Osteocyte (in vitro differentiated cells): ENCODE measurements around the gene PRKCZ. TPM values are rescaled to one million over a fixed set of nuclear protein-coding genes. Genes with fewer than 3 reads are reported as not detected.

ENCODE experiments used
- DNase-seq: peaks from one replicate; pipeline ENCODE4 v3.0.0; 2021; ENCODE audit warnings: mixed read lengths; ENCODE audit not compliant: unreplicated experiment; ENCODE audit errors: extremely low spot score
- H3K27ac Mint-ChIP-seq: one replicate; pipeline ENCODE4 v1.8.0; 2021; ENCODE audit warnings: mild to moderate bottlenecking, mixed read lengths; ENCODE audit not compliant: unreplicated experiment
- H3K27me3 Mint-ChIP-seq: one replicate; pipeline ENCODE4 v1.8.0; 2021; ENCODE audit warnings: mixed read lengths; ENCODE audit not compliant: unreplicated experiment
- H3K36me3 Mint-ChIP-seq: one replicate; pipeline ENCODE4 v1.8.0; 2021; ENCODE audit warnings: mixed read lengths; ENCODE audit not compliant: unreplicated experiment
- H3K4me1 Mint-ChIP-seq: one replicate; pipeline ENCODE4 v1.8.0; 2021; ENCODE audit warnings: mixed read lengths; ENCODE audit not compliant: unreplicated experiment
- H3K4me3 Mint-ChIP-seq: one replicate; pipeline ENCODE4 v1.8.0; 2021; ENCODE audit warnings: mild to moderate bottlenecking, moderate library complexity, mixed read lengths; ENCODE audit not compliant: unreplicated experiment
- H3K9me3 Mint-ChIP-seq: one replicate; pipeline ENCODE4 v1.8.0; 2021; ENCODE audit warnings: mixed read lengths; ENCODE audit not compliant: unreplicated experiment
- CTCF ChIP-seq: fragments of 200-600 bp; sonication (generic); IDR thresholded peaks from 2 replicates; pipeline ENCODE4 v1.5.0; 2021; ENCODE audit warnings: antibody characterized with exemption, mild to moderate bottlenecking, moderate library complexity
- total RNA-seq: library from RNA; stranded (reverse); gene quantifications from 2 replicates; pipeline ENCODE4 v1.2.1, GENCODE V29; 2021

Gene PRKCZ
- total RNA-seq, 1 donor from 2014 or later, result 3.1 TPM

- DNase-seq, result no peak
- H3K27ac Mint-ChIP-seq, result no peak overlapping the region
- peaks cover 6% of the 10 kb centered on the region for H3K4me1 Mint-ChIP-seq
- no peaks in the 10 kb centered on the region for H3K27me3 Mint-ChIP-seq
- H3K9me3 Mint-ChIP-seq, result peaks cover 6% of the 10 kb centered on the region
- no peaks in the 10 kb centered on the region for H3K36me3 Mint-ChIP-seq
- H3K4me3 Mint-ChIP-seq, result no peak overlapping the region
- TF ChIP-seq CTCF, result no peak
These were observed 33.5 kb downstream of the PRKCZ start for GRCh38 chr1:2083666-2084065.

DNA sequence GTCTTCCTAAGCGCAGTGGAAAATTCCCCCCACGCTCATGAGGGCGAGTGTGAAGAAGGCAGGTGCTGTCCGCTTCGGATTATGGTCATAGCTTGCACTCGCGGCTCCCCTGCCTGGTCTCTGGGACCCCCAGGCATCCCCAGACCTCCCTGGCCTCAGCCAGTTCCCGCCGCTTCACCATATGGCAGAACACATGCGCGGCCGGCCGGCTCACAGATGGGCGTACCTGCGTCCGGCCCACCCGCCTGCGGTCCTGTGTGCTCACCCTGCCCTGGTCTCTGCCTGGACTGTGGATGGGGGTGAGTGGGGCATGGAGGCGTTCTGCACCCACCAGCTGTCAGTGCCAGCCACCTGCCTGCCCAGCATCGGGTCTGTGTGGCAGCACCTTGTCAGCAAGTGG lies 34.1 kb downstream of the PRKCZ start:
- Mint-ChIP-seq H3K27ac (no peak overlapping the region), H3K4me1 (peaks cover 10% of the 10 kb centered on the region), H3K36me3 (no peaks in the 10 kb centered on the region), H3K4me3 (no peak overlapping the region), H3K9me3 (peaks cover 5% of the 10 kb centered on the region), H3K27me3 (no peaks in the 10 kb centered on the region)
- DNase-seq, result no peak
- TF ChIP-seq CTCF, result no peak

- TF ChIP-seq CTCF, result no peak
- Mint-ChIP-seq H3K36me3 (no peaks in the 10 kb centered on the region), H3K9me3 (peaks cover 5% of the 10 kb centered on the region), H3K4me3 (no peak overlapping the region), H3K27ac (no peak overlapping the region), H3K4me1 (peaks cover 10% of the 10 kb centered on the region), H3K27me3 (no peaks in the 10 kb centered on the region)
- DNase-seq, result no peak
These were observed 34.9 kb downstream of the PRKCZ start for GRCh38 chr1:2085080-2085479.

GRCh38 chr1:2086446-2087078 lies 36.4 kb downstream of the PRKCZ start:
- Mint-ChIP-seq H3K9me3 (peaks cover 5% of the 10 kb centered on the region), H3K27ac (no peak overlapping the region), H3K4me1 (peaks cover 10% of the 10 kb centered on the region), H3K4me3 (no peak overlapping the region), H3K27me3 (no peaks in the 10 kb centered on the region), H3K36me3 (no peaks in the 10 kb centered on the region)
- TF ChIP-seq CTCF, result no peak
- no peak for DNase-seq

DNA sequence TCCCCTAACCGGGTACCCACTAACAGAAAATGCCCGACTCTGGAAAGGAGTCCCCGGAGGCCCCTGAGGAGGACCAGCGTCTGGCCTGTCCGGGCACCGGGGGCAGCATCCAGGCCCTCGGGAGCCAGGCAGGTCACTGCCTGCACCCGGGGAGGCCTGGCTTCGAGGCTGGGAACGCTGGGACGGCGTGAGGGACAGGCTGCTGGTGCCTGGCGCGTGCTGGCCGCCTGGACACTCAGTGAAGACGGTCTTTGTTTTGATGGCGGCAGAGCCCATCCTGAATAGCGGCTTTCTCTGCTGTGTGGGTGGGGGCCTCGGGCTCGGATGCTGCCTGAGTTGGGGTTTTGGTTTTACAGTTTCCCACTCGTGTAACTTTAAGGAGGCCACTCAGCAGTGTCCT lies 37.6 kb downstream of the PRKCZ start:
- Mint-ChIP-seq H3K27me3 (no peaks in the 10 kb centered on the region), H3K36me3 (no peaks in the 10 kb centered on the region), H3K4me1 (peaks cover 10% of the 10 kb centered on the region), H3K27ac (no peak overlapping the region), H3K4me3 (no peak overlapping the region), H3K9me3 (no peaks in the 10 kb centered on the region)
- no peak for DNase-seq
- TF ChIP-seq CTCF, result no peak
